Tibial nerve (tissue), 4 donors: ENCODE data around the gene FAM222A. TPM values are rescaled to one million over a fixed set of nuclear protein-coding genes. Genes with fewer than 3 reads are reported as not detected.

Experiments used
- DNase-seq, 2 donors: peaks; one replicate each; pipeline ENCODE4 v3.0.0-alpha.2; 2019; ENCODE audit warnings: low spot score in 2 of 2
- H3K27ac ChIP-seq, 4 donors: fragments of 200-600 bp; sonication (generic) in 3 of 4; one replicate each; pipeline ENCODE4 v1.5.1; 2017 to 2019; ENCODE audit warnings: mild to moderate bottlenecking in 1 of 4
- H3K27me3 ChIP-seq, 2 donors: fragments of 200-600 bp; sonication (generic) in 1 of 2; one replicate each; pipeline versions ENCODE4 v1.5.1 to v1.6.0; 2017 to 2019
- H3K36me3 ChIP-seq, 3 donors: fragments of 200-600 bp; sonication (generic); one replicate each; pipeline ENCODE4 v1.5.1; 2018 to 2019
- H3K4me1 ChIP-seq, 4 donors: fragments of 200-600 bp; sonication (generic) in 3 of 4; one replicate each; pipeline ENCODE4 v1.5.1; 2017 to 2019
- H3K4me3 ChIP-seq, 4 donors: fragments of 200-600 bp; sonication (generic) in 3 of 4; one replicate each; pipeline ENCODE4 v1.5.1; 2017 to 2019; ENCODE audit warnings: mild to moderate bottlenecking in 1 of 4, moderate library complexity in 1 of 4
- H3K9me3 ChIP-seq, 4 donors: fragments of 200-600 bp; sonication (generic) in 3 of 4; one replicate each; pipeline ENCODE4 v1.5.1; 2017 to 2019
- EP300 ChIP-seq, 2 donors: sonication (generic); formaldehyde crosslinking; IDR thresholded peaks; one replicate each; pipeline ENCODE4 v1.6.1; 2017; ENCODE audit warnings: antibody characterized with exemption in 2 of 2, mild to moderate bottlenecking in 1 of 2
- POLR2A ChIP-seq, 2 donors: fragments of 450-650 bp; IDR thresholded peaks; one replicate each; pipeline ENCODE4 v1.6.1; 2017; ENCODE audit warnings: antibody characterized with exemption in 2 of 2, mild to moderate bottlenecking in 2 of 2, moderate library complexity in 2 of 2
- WGBS, 2 donors: methylation state at CpG; one replicate each; pipeline ENCODE4 v1.1.5; 2018; 5-methylcytosine and 5-hydroxymethylcytosine counted together
- total RNA-seq, 4 donors: library from RNA; depleted of rRNA; stranded (reverse); fragments of >200 nt; gene quantifications; one replicate each; pipeline ENCODE4 v1.1.0, GENCODE V29; 2016
- TF ChIP-seq, protein P1 (sequence below), 5 experiments: fragments of 200-600 bp in 3 of 5; fragments of 450-650 bp in 2 of 5; sonication (generic) in 3 of 5; IDR thresholded peaks; one replicate each; pipeline ENCODE4 v1.5.1; 2016 to 2019; ENCODE audit warnings: antibody characterized with exemption in 5 of 5, mild to moderate bottlenecking in 3 of 5, moderate library complexity in 2 of 5

FAM222A gene
- total RNA-seq, 4 donors from 2014 or later, result 1.3 to 3.3 (median 1.9) TPM

DNA sequence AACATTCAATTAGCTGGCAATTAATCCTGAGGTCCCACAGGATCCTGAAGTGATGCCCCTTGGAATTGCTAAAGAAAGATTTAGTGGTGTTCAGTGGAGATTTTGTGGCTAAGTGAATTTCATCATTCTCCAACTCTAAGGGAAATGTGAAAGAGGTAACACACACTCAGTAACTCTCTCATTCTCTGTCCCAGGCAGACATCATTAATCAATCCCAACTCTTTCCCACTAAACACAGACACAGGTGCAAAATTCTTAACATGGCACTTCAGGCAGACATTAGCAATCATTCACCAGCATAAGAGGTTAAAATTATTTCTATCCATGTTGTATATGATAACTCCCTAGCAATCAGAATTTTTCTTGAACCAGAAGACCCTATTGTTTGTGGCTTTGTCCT is 79.4 kb downstream of the FAM222A start:
- H3K9me3 ChIP-seq, result no peaks in the 10 kb centered on the region

DNA sequence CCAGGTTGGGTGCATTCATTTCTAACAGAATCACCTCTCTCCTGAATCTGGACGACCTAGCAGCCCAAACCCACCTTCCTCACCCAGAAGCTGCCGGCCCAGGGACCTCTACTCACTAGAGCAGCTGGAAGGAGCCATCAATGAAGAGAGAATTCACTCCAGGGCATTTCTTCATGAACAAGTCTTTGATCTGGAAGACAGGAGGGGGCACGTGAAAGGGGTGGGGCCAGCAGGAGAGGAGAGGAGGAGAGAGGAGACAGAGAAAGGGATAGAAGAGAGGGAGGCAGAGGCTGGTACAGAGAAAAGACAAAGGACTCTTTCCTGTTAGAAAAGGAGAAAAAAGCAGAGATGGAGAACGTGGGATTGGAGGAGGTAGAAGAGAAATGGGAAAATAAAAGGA is 79.8 kb downstream of the FAM222A start:
- no peak for DNase-seq
- H3K4me1 ChIP-seq, result no peaks in the 10 kb centered on the region
- H3K27me3 ChIP-seq, result no peaks in the 10 kb centered on the region
- no peaks in the 10 kb centered on the region for H3K9me3 ChIP-seq
- no peak overlapping the region for H3K4me3 ChIP-seq
- no peak overlapping the region for H3K27ac ChIP-seq
- TF ChIP-seq EP300 (IDR thresholded peaks at IDR 0.05) (no peak), POLR2A (IDR thresholded peaks at IDR 0.05) (no peak)
- TF ChIP-seq, protein P1, sequence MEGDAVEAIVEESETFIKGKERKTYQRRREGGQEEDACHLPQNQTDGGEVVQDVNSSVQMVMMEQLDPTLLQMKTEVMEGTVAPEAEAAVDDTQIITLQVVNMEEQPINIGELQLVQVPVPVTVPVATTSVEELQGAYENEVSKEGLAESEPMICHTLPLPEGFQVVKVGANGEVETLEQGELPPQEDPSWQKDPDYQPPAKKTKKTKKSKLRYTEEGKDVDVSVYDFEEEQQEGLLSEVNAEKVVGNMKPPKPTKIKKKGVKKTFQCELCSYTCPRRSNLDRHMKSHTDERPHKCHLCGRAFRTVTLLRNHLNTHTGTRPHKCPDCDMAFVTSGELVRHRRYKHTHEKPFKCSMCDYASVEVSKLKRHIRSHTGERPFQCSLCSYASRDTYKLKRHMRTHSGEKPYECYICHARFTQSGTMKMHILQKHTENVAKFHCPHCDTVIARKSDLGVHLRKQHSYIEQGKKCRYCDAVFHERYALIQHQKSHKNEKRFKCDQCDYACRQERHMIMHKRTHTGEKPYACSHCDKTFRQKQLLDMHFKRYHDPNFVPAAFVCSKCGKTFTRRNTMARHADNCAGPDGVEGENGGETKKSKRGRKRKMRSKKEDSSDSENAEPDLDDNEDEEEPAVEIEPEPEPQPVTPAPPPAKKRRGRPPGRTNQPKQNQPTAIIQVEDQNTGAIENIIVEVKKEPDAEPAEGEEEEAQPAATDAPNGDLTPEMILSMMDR (IDR thresholded peaks at IDR 0.05), result no peak
- H3K36me3 ChIP-seq, result no peaks in the 10 kb centered on the region
- 37 to 40% methylated on average over 4 of the region's 4 CpGs for WGBS, 2 donors

More for the DNA sequence above, 79.4 kb downstream of the FAM222A start:
- H3K27me3 ChIP-seq, result no peaks in the 10 kb centered on the region
- no peak overlapping the region for H3K4me3 ChIP-seq
- H3K4me1 ChIP-seq, result no peaks in the 10 kb centered on the region
- no peak for TF ChIP-seq POLR2A (IDR thresholded peaks at IDR 0.05)
- H3K36me3 ChIP-seq, result peaks cover 0 to 4% (median 0%) of the 10 kb centered on the region in 3 donors
- H3K27ac ChIP-seq, result no peak overlapping the region
- no peak for DNase-seq

DNA sequence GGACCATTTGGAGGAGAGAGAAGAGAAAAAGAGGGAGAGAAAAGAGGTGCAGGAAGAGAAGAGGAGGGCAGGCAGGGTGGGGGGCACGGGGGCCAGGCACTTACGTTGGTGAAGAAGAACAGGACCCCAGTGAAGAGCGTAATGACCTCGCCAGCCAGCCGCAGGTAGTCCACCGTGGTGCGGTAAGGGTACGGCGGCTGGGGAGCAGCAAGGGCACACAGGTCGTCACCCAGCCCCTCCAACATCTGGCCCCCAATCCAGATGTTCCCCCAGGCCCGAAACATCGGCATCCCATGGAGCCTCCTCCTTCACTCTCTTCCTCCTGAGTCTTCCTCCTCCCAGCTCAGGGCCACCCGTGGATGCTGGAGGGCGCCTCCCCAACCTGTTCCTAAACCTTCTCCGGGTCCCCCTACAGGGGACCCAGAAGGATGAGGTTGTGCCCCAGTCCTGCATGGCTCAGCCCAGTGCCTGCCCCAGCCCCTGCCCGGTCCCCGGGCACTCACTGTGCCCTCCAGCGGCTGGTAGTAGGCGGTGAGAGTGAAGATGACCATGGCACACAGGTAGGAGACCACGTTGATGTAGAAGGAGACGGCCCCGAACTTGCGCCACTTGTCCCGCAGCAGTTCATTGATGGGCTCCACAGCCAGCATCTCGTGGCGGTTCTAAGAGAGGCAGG is 80.3 kb downstream of the FAM222A start:
- no peaks in the 10 kb centered on the region for H3K9me3 ChIP-seq
- H3K27me3 ChIP-seq, result no peaks in the 10 kb centered on the region
- WGBS, 2 donors, result 86 to 88% methylated on average over 26 of the region's 26 CpGs
- no peaks in the 10 kb centered on the region for H3K4me1 ChIP-seq
- H3K4me3 ChIP-seq, result no peak overlapping the region
- no peaks in the 10 kb centered on the region for H3K36me3 ChIP-seq
- no peak for TF ChIP-seq POLR2A (IDR thresholded peaks at IDR 0.05)
- TF ChIP-seq, protein P1 (IDR thresholded peaks at IDR 0.05), result no peak
- TF ChIP-seq EP300 (IDR thresholded peaks at IDR 0.05), result no peak
- no peak overlapping the region for H3K27ac ChIP-seq
- no peak for DNase-seq

DNA sequence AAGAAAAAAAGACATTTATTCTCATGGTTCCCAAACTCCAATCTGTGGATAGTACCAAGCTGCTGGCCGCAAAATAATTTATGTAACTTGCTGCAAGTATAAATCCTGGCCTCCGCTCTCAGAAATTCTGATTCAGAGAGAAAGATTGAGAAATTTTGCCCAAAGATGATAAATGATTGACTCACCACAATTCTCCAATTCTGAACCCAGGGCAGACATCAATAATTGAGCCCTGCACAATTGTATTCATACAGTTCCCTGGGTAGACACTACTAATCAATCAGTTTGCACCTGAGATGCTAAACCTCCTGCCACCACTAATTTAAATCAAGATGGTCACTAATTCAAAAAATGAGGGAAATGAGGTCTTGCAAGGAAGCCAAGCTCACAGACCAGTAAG is 81.4 kb downstream of the FAM222A start:
- no peak for TF ChIP-seq POLR2A (IDR thresholded peaks at IDR 0.05)
- TF ChIP-seq, protein P1 (IDR thresholded peaks at IDR 0.05), result no peak
- no peak for TF ChIP-seq EP300 (IDR thresholded peaks at IDR 0.05)
- Histone ChIP-seq H3K4me3 (no peak overlapping the region), H3K4me1 (no peaks in the 10 kb centered on the region), H3K36me3 (no peaks in the 10 kb centered on the region), H3K9me3 (no peaks in the 10 kb centered on the region), H3K27ac (no peak overlapping the region), H3K27me3 (no peaks in the 10 kb centered on the region)
- DNase-seq, result no peak
- 92 to 98% methylated on average over 2 of the region's 2 CpGs for WGBS, 2 donors

DNA sequence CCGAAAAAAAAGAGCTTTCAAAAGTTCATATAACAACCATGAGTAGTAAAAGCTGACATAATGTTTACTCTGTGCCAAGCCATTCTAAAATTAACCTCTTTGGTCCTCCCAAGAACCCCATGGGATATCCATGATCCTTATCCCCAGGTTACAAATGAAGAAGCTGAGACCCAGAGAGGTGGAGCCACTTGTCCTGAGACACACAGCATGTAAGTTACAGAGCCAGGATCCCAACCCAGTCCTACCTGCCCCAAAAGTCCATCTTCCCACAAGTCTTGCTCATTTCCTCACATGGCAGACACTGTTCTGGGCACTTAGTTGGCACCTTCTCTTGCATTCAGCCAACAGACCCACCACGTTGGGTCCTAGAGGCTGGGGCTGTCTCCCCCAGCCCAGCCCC is 82.4 kb downstream of the FAM222A start:
- no peaks in the 10 kb centered on the region for H3K36me3 ChIP-seq
- H3K9me3 ChIP-seq, result no peaks in the 10 kb centered on the region
- 85% methylated on average over 2 of the region's 2 CpGs for WGBS, 2 donors
- no peak overlapping the region for H3K4me3 ChIP-seq
- DNase-seq, result no peak
- no peaks in the 10 kb centered on the region for H3K27me3 ChIP-seq
- no peak overlapping the region for H3K27ac ChIP-seq
- no peaks in the 10 kb centered on the region for H3K4me1 ChIP-seq
- TF ChIP-seq EP300 (IDR thresholded peaks at IDR 0.05), result no peak
- TF ChIP-seq, protein P1 (IDR thresholded peaks at IDR 0.05), result no peak
- TF ChIP-seq POLR2A (IDR thresholded peaks at IDR 0.05), result no peak
